ENCODE results near the gene ERLIN1.

The ERLIN1 gene

GRCh38 chr10:100184426-100184825 lies 1.4 kb downstream of the ERLIN1 start:
- no peak overlapping the region for H3K27ac ChIP-seq
- no peak for TF ChIP-seq ZFX (IDR thresholded peaks at IDR 0.05)
- TF ChIP-seq, protein P1, sequence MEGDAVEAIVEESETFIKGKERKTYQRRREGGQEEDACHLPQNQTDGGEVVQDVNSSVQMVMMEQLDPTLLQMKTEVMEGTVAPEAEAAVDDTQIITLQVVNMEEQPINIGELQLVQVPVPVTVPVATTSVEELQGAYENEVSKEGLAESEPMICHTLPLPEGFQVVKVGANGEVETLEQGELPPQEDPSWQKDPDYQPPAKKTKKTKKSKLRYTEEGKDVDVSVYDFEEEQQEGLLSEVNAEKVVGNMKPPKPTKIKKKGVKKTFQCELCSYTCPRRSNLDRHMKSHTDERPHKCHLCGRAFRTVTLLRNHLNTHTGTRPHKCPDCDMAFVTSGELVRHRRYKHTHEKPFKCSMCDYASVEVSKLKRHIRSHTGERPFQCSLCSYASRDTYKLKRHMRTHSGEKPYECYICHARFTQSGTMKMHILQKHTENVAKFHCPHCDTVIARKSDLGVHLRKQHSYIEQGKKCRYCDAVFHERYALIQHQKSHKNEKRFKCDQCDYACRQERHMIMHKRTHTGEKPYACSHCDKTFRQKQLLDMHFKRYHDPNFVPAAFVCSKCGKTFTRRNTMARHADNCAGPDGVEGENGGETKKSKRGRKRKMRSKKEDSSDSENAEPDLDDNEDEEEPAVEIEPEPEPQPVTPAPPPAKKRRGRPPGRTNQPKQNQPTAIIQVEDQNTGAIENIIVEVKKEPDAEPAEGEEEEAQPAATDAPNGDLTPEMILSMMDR (conservative IDR thresholded peaks at IDR 0.05): no peak

GRCh38 chr10:100183481-100183880 lies 2.3 kb downstream of the ERLIN1 start:
- H3K27ac ChIP-seq: no peak overlapping the region
- TF ChIP-seq ZFX (IDR thresholded peaks at IDR 0.05): no peak
- TF ChIP-seq, protein P1 (conservative IDR thresholded peaks at IDR 0.05): no peak

- TF ChIP-seq ZFX (IDR thresholded peaks at IDR 0.05): no peak
- TF ChIP-seq, protein P1 (conservative IDR thresholded peaks at IDR 0.05): no peak
- H3K27ac ChIP-seq: no peak overlapping the region
Observed at GRCh38 chr10:100182908-100183307, 2.9 kb downstream of the ERLIN1 start.

DNA sequence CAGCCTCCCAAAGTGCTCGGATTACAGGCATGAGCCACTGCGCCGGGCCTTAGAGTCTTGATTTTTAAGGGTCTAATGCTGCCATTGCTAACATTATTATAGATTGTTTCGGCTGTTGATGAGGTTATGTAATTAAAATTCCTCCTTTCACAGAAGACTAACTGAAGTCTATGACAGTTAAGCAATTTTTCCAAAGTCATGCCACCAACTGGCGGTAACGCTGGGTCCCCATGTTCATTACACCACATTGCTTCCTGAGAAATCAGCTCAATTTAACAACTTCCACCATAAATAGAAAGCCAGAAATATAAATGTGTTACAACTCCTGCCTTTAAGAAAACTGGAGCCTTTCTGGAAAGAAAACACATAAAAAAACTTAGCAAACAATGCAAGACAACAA lies 3.5 kb downstream of the ERLIN1 start:
- H3K27ac ChIP-seq: no peak overlapping the region
- TF ChIP-seq, protein P1 (conservative IDR thresholded peaks at IDR 0.05): no peak
- TF ChIP-seq ZFX (IDR thresholded peaks at IDR 0.05): no peak

- H3K27ac ChIP-seq: no peak overlapping the region
- no peak for TF ChIP-seq ZFX (IDR thresholded peaks at IDR 0.05)
- TF ChIP-seq, protein P1 (conservative IDR thresholded peaks at IDR 0.05): no peak
Observed at GRCh38 chr10:100175875-100176274, 10.0 kb downstream of the ERLIN1 start.

DNA sequence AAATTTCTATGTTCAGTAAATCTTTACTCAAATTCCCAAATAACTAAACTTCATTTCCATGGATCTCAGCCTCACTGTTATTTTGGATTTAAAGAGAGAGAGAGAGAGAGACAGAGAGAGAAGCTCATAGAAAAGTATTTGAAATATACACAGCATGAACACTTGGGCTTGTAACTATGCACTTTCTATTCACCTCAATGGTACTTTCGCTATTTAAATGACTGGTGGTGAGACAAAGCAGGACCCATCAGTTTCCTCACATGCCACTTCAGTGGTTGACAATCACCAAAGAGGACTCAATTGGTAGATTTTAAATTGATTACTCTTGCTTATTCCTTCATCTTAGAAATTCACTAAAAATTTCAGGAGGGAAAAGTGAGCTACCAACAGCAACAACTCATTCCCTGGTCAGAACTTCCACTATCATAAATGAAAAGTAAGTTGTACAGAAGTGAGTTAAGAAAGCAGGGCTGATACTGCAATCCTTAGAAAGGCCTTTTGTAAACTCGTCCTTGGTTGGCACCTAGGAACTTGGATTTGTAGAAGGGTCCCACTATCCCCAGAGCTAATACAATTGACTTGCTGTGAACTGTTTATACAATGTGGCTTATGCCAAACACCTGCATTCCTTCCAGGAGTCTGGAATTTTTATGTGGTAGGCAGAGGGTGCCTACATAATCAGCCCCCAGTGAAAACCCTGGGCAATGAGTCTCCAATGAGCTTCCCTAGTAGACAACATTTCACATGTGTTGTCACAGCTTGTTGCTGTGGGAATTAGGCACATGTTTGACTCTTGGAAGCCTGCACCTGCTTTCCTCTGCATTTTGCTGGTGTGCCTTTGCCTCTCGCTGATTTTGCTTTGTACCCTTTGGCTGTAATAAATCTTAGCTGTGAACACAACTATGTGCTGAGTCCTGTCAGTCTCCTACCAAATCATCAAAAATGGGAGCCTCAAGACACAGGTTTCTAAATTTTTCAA lies 10.8 kb downstream of the ERLIN1 start:
- H3K27ac ChIP-seq: no peak overlapping the region
- TF ChIP-seq, protein P1 (conservative IDR thresholded peaks at IDR 0.05): no peak
- TF ChIP-seq ZFX (IDR thresholded peaks at IDR 0.05): no peak

DNA sequence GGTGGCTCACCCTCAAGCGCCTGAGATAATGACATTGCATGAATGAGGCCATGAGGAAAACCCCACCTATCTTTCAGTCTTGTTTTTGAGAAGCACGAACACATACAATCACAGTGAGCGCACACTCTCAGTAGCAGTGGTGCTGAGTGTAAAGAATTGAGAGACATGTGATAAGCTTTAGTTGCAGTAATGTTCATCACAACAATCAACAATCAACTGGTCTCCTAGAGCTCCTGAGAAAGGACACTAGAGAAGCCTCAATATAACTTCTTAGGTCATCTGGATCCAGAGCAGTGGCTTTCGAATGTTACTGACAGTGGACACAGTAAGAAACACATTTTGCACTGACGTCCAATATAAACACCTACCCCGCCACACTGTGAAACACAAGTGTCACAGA lies 12.8 kb downstream of the ERLIN1 start:
- TF ChIP-seq ZFX (IDR thresholded peaks at IDR 0.05): no peak
- TF ChIP-seq, protein P1 (conservative IDR thresholded peaks at IDR 0.05): no peak

More for the DNA sequence above, 12.8 kb downstream of the ERLIN1 start:
- no peak overlapping the region for H3K27ac ChIP-seq
